ENCODE data around the gene GRIFIN.

Gene GRIFIN

DNA sequence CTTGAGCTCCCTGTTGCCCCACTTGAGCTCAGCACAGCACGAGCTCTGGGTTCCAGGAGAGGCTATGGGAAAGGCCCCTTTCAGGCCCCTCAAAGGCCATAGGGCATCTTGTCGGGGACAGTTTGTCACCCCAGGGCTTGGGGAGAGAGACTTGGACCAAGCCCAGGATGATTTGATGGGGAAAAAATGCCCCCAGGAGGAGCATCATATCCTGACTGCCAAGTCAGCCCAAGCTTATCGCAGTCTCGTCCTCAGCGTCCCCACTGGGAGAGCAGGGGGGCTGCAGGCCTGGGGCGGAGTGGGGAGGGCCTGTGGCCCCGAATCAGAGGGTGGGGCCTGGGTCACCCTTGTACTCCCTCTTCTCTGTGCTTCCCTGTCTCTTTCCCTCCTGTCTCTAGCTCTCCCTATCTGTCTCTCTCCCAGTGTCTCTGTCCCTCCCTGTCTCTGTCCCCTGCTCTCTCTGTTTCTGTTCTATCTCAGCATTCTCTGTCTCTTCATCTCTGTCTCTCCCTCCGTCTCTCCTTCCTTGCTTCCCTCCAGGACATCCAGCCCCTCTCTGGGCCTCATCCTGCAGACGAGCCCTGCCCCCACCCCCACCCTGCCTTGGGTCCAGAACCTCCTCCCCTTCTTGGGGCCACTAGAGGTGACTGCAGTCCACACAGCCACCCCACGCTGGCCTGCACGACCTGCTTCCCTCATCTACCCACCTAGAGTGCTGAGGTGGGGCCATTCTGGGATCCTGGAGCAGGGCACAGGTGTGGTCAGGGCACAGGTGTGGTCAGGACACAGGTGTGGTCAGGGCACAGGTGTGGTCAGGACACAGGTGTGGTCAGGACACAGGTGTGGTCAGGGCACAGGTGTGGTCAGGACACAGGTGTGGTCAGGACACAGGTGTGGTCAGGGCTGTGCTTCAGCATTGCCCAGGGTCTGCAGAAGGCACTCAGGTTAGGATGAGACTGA, 17.3 kb upstream of the GRIFIN start:
- DNase-seq (ENCODE audit: low read depth): no peak
- TF ChIP-seq, protein P1, sequence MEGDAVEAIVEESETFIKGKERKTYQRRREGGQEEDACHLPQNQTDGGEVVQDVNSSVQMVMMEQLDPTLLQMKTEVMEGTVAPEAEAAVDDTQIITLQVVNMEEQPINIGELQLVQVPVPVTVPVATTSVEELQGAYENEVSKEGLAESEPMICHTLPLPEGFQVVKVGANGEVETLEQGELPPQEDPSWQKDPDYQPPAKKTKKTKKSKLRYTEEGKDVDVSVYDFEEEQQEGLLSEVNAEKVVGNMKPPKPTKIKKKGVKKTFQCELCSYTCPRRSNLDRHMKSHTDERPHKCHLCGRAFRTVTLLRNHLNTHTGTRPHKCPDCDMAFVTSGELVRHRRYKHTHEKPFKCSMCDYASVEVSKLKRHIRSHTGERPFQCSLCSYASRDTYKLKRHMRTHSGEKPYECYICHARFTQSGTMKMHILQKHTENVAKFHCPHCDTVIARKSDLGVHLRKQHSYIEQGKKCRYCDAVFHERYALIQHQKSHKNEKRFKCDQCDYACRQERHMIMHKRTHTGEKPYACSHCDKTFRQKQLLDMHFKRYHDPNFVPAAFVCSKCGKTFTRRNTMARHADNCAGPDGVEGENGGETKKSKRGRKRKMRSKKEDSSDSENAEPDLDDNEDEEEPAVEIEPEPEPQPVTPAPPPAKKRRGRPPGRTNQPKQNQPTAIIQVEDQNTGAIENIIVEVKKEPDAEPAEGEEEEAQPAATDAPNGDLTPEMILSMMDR (IDR thresholded peaks at IDR 0.05; ENCODE audit: insufficient read depth, low read depth, low read length, missing control alignments): no peak
- H3K4me3 ChIP-seq (ENCODE audit: low read length): no peak overlapping the region

DNA sequence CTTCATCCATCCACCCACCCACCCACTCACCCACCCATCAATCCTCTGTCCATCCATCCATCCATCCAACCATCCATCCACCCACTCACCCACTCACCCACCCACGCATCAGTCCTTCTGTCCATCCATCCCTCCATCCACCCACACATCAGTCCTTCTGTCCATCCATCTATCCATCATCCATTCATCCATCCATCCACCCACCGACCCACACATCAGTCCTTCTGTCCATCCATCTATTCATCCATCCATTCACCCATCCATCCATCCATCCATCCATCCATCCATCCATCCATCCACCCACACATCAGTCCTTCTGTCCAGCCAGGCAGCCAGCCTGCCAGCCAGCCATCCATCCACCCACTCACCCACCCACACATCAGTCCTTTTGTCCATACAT, 15.8 kb upstream of the GRIFIN start:
- DNase-seq (ENCODE audit: low read depth): no peak
- TF ChIP-seq, protein P1 (IDR thresholded peaks at IDR 0.05; ENCODE audit: insufficient read depth, low read depth, low read length, missing control alignments): no peak

DNA sequence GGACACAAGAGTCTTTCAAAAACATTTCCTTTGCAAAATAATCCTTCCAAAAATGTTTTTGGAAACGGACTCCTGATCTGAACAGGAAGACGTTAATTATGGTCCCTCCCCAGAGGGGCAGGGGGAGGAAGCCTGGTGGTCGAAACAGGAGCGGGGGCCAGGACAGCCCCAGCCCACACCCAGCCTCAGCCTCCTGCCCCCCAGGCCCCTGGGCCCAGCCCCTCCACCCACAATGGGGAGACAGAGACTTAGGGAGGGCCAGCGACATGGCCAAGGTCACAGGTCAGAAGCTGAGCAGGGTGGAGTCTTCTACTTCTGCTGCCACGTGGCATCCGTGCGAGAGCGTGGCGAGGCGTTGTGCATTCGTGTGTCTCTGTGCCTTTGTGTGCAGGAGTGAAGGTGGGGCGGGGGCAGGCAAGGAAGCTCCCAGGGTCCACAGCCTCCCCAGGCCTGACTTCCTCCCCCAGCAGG, 14.0 kb upstream of the GRIFIN start:
- DNase-seq (ENCODE audit: low read depth): no peak
- TF ChIP-seq, protein P1 (IDR thresholded peaks at IDR 0.05; ENCODE audit: insufficient read depth, low read depth, low read length, missing control alignments): no peak
- H3K4me3 ChIP-seq (ENCODE audit: low read length): no peak overlapping the region

More for the DNA sequence above, 15.8 kb upstream of the GRIFIN start:
- H3K4me3 ChIP-seq (ENCODE audit: low read length): no peak overlapping the region

DNA sequence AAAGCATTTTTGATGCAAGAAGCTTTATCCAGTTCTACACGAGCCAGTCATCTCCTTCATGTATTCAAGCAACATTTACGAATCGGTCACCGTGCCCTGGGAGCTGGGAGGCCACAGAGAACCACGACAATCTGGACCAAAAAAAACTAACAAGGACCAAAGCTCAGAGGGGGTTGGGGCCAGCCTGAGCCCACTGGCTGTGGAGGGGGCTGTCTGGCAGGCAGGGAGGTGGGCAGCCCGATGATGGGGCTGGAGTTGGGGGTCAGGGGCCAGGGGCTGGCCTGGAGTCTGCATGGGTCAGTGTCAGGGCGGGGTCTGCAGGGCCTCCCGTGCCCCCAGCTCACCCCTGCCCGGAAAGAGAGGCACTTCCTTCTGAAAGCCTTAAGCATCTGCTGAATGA, 12.5 kb upstream of the GRIFIN start:
- no peak for DNase-seq (ENCODE audit: low read depth)
- no peak overlapping the region for H3K4me3 ChIP-seq (ENCODE audit: low read length)
- TF ChIP-seq, protein P1 (IDR thresholded peaks at IDR 0.05; ENCODE audit: insufficient read depth, low read depth, low read length, missing control alignments): no peak

DNA sequence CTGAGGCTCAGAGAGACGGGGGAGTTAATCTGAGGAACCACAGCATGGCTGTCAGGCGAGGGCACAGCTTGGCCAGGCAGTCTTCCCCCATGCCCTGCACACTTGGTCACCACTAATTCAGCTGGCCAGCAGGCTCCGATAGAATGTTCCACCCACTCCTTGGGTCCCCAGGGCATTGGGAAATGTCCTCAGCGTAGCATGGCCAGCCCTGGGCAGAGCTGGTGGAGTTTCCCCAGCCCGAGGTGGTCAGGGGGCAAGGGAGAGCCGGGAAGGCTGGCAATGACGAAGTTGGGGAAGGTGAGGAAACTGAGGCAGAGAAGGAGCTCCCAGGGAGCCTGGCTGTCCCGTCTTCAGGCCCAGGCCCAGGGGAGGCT, 12.1 kb upstream of the GRIFIN start:
- H3K4me3 ChIP-seq (ENCODE audit: low read length): no peak overlapping the region
- TF ChIP-seq, protein P1 (IDR thresholded peaks at IDR 0.05; ENCODE audit: insufficient read depth, low read depth, low read length, missing control alignments): no peak
- DNase-seq (ENCODE audit: low read depth): no peak

DNA sequence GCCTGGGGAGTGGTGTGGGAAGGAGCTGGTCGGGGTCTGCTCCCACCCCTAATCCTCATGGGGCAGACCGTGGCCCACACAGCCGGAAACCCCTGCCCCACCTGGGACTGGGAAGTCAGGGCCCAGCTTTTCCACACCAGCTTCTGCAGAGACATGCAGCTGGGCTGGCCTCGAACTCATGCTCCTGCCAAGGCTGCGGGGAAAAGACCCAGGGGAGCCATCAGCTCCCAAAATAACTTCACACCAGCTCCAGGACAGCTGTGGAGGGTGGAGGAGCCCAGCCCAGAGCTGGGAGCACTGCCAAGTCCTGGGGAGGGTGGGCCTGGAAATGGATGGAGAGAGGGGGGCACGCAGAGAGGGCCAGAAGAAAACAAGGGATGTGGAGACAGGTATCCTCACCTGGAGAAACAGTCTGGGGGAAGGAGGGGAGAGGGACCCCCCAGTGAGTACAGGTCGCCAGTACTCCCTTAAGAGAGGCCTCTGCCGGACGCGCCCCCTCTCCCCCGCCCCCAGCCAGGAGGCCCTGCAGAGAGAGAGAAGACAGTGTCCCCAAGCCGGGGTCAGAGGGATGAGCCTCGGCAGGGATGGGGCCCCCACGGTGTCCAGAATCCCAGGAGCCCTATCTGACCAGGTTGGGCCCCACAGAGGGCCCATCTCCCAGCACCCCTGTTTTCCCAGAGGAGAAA, 11.5 kb upstream of the GRIFIN start:
- H3K4me3 ChIP-seq (ENCODE audit: low read length): no peak overlapping the region
- DNase-seq (ENCODE audit: low read depth): no peak
- TF ChIP-seq, protein P1 (IDR thresholded peaks at IDR 0.05; ENCODE audit: insufficient read depth, low read depth, low read length, missing control alignments): no peak

Measured in epithelial cell of esophagus (primary cell).